Hepatocyte (in vitro differentiated cells): Measurements from ENCODE around the gene USP19. TPM values are rescaled to one million over a fixed set of nuclear protein-coding genes. Genes with fewer than 3 reads are reported as not detected.

Experiments
- DNase-seq: peaks from one replicate; pipeline ENCODE4 v3.0.0-alpha.2; 2016; ENCODE audit warnings: low spot score
- H2AFZ ChIP-seq: fragments of 200-600 bp; sonication (generic); 2 replicates; pipeline ENCODE4 v1.6.0; 2016; ENCODE audit warnings: antibody characterized with exemption, mild to moderate bottlenecking
- H3K27ac ChIP-seq: fragments of 200-600 bp; sonication (generic); 2 replicates; pipeline ENCODE4 v1.5.1; 2016; ENCODE audit warnings: mild to moderate bottlenecking
- H3K27me3 ChIP-seq: fragments of 200-600 bp; sonication (generic); 2 replicates; pipeline ENCODE4 v1.6.1; 2016
- H3K36me3 ChIP-seq: fragments of 200-600 bp; sonication (generic); replicated peaks from 2 replicates; pipeline ENCODE4 v1.5.1; 2016; ENCODE audit warnings: low read depth; ENCODE audit not compliant: insufficient read depth
- H3K4me1 ChIP-seq: fragments of 200-600 bp; sonication (generic); 2 replicates; pipeline ENCODE4 v1.5.1; 2016; ENCODE audit warnings: mild to moderate bottlenecking, moderate library complexity; ENCODE audit not compliant: insufficient read depth
- H3K4me2 ChIP-seq: fragments of 200-600 bp; sonication (generic); 2 replicates; pipeline ENCODE4 v1.6.0; 2016
- H3K4me3 ChIP-seq: fragments of 200-600 bp; sonication (generic); 2 replicates; pipeline ENCODE4 v1.5.1; 2016; ENCODE audit warnings: mild to moderate bottlenecking
- H3K79me2 ChIP-seq: fragments of 200-600 bp; sonication (generic); 2 replicates; pipeline ENCODE4 v1.6.0; 2017; ENCODE audit warnings: mild to moderate bottlenecking
- H3K9me2 ChIP-seq: fragments of 200-600 bp; sonication (generic); replicated peaks from 2 replicates; pipeline ENCODE4 v1.6.0; 2017; ENCODE audit warnings: mild to moderate bottlenecking; ENCODE audit not compliant: insufficient read depth
- H3K9me3 ChIP-seq: fragments of 200-600 bp; sonication (generic); 2 replicates; pipeline ENCODE4 v1.5.1; 2016; ENCODE audit warnings: low read depth, mild to moderate bottlenecking
- H4K20me1 ChIP-seq: fragments of 200-600 bp; sonication (generic); 2 replicates; pipeline ENCODE4 v1.6.0; 2016; ENCODE audit warnings: mild to moderate bottlenecking; ENCODE audit not compliant: insufficient read depth, poor library complexity, severe bottlenecking
- CTCF ChIP-seq: fragments of 200-600 bp; sonication (generic); IDR thresholded peaks from 2 replicates; pipeline ENCODE4 v1.5.1; 2016; ENCODE audit warnings: antibody characterized with exemption, mild to moderate bottlenecking; ENCODE audit not compliant: poor library complexity
- EZH2 ChIP-seq: fragments of 200-600 bp; sonication (generic); IDR thresholded peaks from 2 replicates; pipeline ENCODE4 v1.6.1; 2016; ENCODE audit warnings: antibody characterized with exemption, mild to moderate bottlenecking, borderline replicate concordance
- EZH2phosphoT487 ChIP-seq: fragments of 200-600 bp; sonication (generic); IDR thresholded peaks from one replicate; pipeline ENCODE4 v1.6.1; 2018; ENCODE audit warnings: antibody characterized with exemption, mild to moderate bottlenecking, low read depth, moderate library complexity; ENCODE audit not compliant: unreplicated experiment, severe bottlenecking
- WGBS: methylation state at CpG from one replicate; pipeline ENCODE4 v1.1.6; 2016; ENCODE audit warnings: low lambda C conversion rate; ENCODE audit errors: missing lambda C conversion rate; 5-methylcytosine and 5-hydroxymethylcytosine counted together
- polyA plus RNA-seq: library from polyadenylated mRNA; unstranded; fragments of >200 nt; fragmentation: Nextera tagmentation; extraction: Ambion mirVana; gene quantifications from 2 replicates; pipeline ENCODE4 v1.2.1, GENCODE V29; 2016
- total RNA-seq: library from RNA; depleted of rRNA; stranded (reverse); fragments of >200 nt; gene quantifications from 2 replicates; pipeline ENCODE4 v1.2.3, GENCODE V29; 2014

Gene USP19
- total and polyA plus RNA-seq, 2 experiments from 2014 or later = 32.7 to 44.2 TPM

GRCh38 chr3:49098910-49099630 is 21.6 kb downstream of the USP19 start:
- Histone ChIP-seq H3K27ac (no peak overlapping the region), H3K27me3 (no peaks in the 10 kb centered on the region), H3K4me1 (peaks cover 12% of the 10 kb centered on the region), H2AFZ (no peak overlapping the region), H3K9me3 (no peaks in the 10 kb centered on the region), H3K4me3 (no peak overlapping the region), H3K79me2 (peaks cover 17% of the 10 kb centered on the region), H3K36me3 (no peaks in the 10 kb centered on the region), H4K20me1 (no peaks in the 10 kb centered on the region), H3K9me2 (no peaks in the 10 kb centered on the region), H3K4me2 (no peak overlapping the region)
- WGBS = 92% methylated on average over 13 of the region's 13 CpGs
- no peak for DNase-seq
- TF ChIP-seq CTCF (no peak), EZH2 (no peak), EZH2phosphoT487 (no peak)

GRCh38 chr3:49098429-49098828 is 22.2 kb downstream of the USP19 start:
- H3K9me3 ChIP-seq = no peaks in the 10 kb centered on the region
- DNase-seq = no peak
- H3K36me3 ChIP-seq = no peaks in the 10 kb centered on the region
- no peaks in the 10 kb centered on the region for H3K27me3 ChIP-seq
- WGBS = 85% methylated on average over 5 of the region's 5 CpGs
- H3K79me2 ChIP-seq = peaks cover 11% of the 10 kb centered on the region
- H2AFZ ChIP-seq = no peak overlapping the region
- no peak overlapping the region for H3K4me2 ChIP-seq
- H3K27ac ChIP-seq = no peak overlapping the region
- H3K4me3 ChIP-seq = no peak overlapping the region
- TF ChIP-seq CTCF (no peak), EZH2 (no peak), EZH2phosphoT487 (no peak)
- H4K20me1 ChIP-seq = no peaks in the 10 kb centered on the region
- H3K9me2 ChIP-seq = no peaks in the 10 kb centered on the region
- peaks cover 8% of the 10 kb centered on the region for H3K4me1 ChIP-seq

- peak; percentile 99 for DNase-seq
- peaks cover 24% of the 10 kb centered on the region for H3K4me1 ChIP-seq
- no peaks in the 10 kb centered on the region for H3K9me2 ChIP-seq
- TF ChIP-seq EZH2phosphoT487 = no peak
- peak; percentile 60 for TF ChIP-seq CTCF
- no peak for TF ChIP-seq EZH2
- H3K36me3 ChIP-seq = no peaks in the 10 kb centered on the region
- 2% methylated on average over 48 of the region's 65 CpGs for WGBS
- H3K27me3 ChIP-seq = no peaks in the 10 kb centered on the region
- peak within 1 kb of the TSS; percentile 33 for H2AFZ ChIP-seq
- peak within 1 kb of the TSS; percentile 94 for H3K27ac ChIP-seq
- peaks cover 37% of the 10 kb centered on the region for H3K79me2 ChIP-seq
- H3K4me2 ChIP-seq = peak within 1 kb of the TSS; percentile 89
- H3K9me3 ChIP-seq = no peaks in the 10 kb centered on the region
- H4K20me1 ChIP-seq = peaks cover 34% of the 10 kb centered on the region
- peak within 1 kb of the TSS; percentile 80 for H3K4me3 ChIP-seq
Measured at GRCh38 chr3:49093853-49094767, 26.5 kb downstream of the USP19 start, which contains the start of gene QRICH1. QRICH1 (minus strand) TSS chr3:49094071; CDS start chr3:49077017, 17,054 bp downstream.
